Testis (tissue), 2 donors: ENCODE results near the gene CREB3L1.

Experiments
- CTCF ChIP-seq, 3 experiments: fragments of 450-650 bp in 2 of 3; fragments of 200-600 bp in 1 of 3; sonication (generic) in 1 of 3; IDR thresholded peaks; one replicate each; pipeline ENCODE4 v1.5.1; 2016 to 2019; ENCODE audit warnings: antibody characterized with exemption in 3 of 3, mild to moderate bottlenecking in 2 of 3, moderate library complexity in 1 of 3
- POLR2A ChIP-seq: fragments of 450-650 bp; IDR thresholded peaks from one replicate; pipeline ENCODE4 v1.6.1; 2017; ENCODE audit warnings: antibody characterized with exemption, mild to moderate bottlenecking, moderate library complexity

DNA sequence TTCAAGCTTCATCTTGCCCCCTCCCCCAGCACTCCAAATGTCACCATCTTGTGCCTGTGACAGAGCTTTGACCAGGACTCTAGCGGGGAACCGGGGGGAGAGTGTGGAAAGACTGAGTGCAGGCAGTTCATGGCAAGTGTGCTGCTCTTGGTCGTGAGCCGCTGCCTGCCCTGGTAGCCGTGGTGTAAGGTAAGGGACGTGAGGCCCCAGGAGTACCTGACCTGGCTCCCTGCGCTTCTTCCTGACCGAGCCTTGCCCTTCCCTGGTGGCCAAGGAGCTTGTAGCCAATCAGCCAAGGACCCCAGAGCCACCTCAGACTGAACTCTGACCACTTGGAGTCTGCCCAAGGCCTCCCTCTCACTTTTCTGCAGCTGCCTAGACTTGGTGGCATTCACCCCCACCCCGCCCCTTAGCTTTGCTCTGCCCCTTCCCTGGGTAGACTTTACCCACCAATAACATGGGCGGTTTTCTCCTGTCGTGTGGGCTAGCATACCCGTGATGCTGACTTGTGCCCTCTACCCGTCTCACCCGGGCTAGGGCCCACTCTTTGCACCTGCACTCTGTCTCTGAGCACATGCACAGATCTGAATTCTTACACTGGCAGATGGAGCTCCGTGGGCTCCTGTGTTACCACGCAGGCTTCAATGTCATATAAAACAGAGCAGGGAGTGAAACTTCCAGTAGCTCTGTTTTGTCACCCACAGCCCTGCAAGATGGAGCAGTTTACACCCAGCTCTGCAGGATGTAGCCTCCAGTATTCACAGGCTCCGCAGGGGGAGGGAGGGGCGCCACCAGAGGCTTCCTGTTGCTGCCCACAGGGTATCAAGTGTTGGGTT lies 71.3 kb downstream of the CREB3L1 start:
- TF ChIP-seq CTCF (IDR thresholded peaks at IDR 0.05), result no peak
- TF ChIP-seq POLR2A, result no peak
